ENCODE measurements around the gene SPEF2.

GRCh38 chr5:35850967-35851680 lies 233.5 kb downstream of the SPEF2 start:
- no peak for TF ChIP-seq CTCF (conservative IDR thresholded peaks at IDR 0.05; ENCODE audit: low read depth in 2 of 2)
- no peak for TF ChIP-seq CREB1 (CRISPR knock-in tag; IDR thresholded peaks at IDR 0.05; ENCODE audit: low read depth)
- TF ChIP-seq REST (IDR thresholded peaks at IDR 0.05; ENCODE audit: unreplicated experiment): no peak
- no peak for TF ChIP-seq ETS1 (IDR thresholded peaks at IDR 0.05)
- TF ChIP-seq POLR2AphosphoS5 (IDR thresholded peaks at IDR 0.05; ENCODE audit: low read depth): no peak
- no peak for TF ChIP-seq EZH2 (IDR thresholded peaks at IDR 0.05; ENCODE audit: low read depth, unreplicated experiment)
- TF ChIP-seq EZH2phosphoT487 (IDR thresholded peaks at IDR 0.05; ENCODE audit: unreplicated experiment): no peak
- TF ChIP-seq JUNB (IDR thresholded peaks at IDR 0.05; ENCODE audit: unreplicated experiment): no peak
- no peak for TF ChIP-seq ZNF331 (CRISPR knock-in tag; IDR thresholded peaks at IDR 0.05; ENCODE audit: low read depth)
- no peak for TF ChIP-seq ZNF462 (CRISPR knock-in tag; IDR thresholded peaks at IDR 0.05)
